Left colon (tissue), 2 donors: Measurements from ENCODE around the gene MAGEB6. TPM values are rescaled to one million over a fixed set of nuclear protein-coding genes. Genes with fewer than 3 reads are reported as not detected.
"Not testable (repeated sequence)": the region's sequence is repeated elsewhere in the genome, so short reads cannot be mapped to it uniquely, and the experiment has no call there.

Experiments used
- ATAC-seq: fragments of 200-7000 bp; cut with Tn5 transposase; one replicate; pipeline ENCODE4 v1.9.1; 2020; ENCODE audit warnings: mild to moderate bottlenecking, moderate library complexity
- DNase-seq, 2 donors: peaks; one replicate each; pipeline ENCODE4 v3.0.0-alpha.2; 2020
- intact Hi-C, 2 donors: fragments of 100-400 bp; cut with DNase I in 1 of 2; cut with micrococcal nuclease in 1 of 2; formaldehyde crosslinking; loops; one replicate each; pipeline versions ENCODE4 v1.11.2 to v1.14.0; 2022; cut with DNase I, micrococcal nuclease
- long read RNA-seq: library from polyadenylated mRNA; unstranded; transcript quantifications from one replicate; pipeline ENCODE4 v2.0.0, GENCODE V29; 2021
- total RNA-seq, 2 donors: library from RNA; stranded (reverse); fragmentation: NEBNext Ultra II Directional; extraction: Animal tissue kit (Norgen Biotek cat#: 25700); gene quantifications; one replicate each; pipeline ENCODE4 v1.2.1, GENCODE V29; 2021
- donor health status: DM: no; HTN: no; CAD: no.
- donor health status: DM: yes; HTN: yes; CAD: no.

The MAGEB6 gene, protein sequence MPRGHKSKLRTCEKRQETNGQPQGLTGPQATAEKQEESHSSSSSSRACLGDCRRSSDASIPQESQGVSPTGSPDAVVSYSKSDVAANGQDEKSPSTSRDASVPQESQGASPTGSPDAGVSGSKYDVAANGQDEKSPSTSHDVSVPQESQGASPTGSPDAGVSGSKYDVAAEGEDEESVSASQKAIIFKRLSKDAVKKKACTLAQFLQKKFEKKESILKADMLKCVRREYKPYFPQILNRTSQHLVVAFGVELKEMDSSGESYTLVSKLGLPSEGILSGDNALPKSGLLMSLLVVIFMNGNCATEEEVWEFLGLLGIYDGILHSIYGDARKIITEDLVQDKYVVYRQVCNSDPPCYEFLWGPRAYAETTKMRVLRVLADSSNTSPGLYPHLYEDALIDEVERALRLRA
- not detected for total RNA-seq
- long read RNA-seq = 0 reads

DNA sequence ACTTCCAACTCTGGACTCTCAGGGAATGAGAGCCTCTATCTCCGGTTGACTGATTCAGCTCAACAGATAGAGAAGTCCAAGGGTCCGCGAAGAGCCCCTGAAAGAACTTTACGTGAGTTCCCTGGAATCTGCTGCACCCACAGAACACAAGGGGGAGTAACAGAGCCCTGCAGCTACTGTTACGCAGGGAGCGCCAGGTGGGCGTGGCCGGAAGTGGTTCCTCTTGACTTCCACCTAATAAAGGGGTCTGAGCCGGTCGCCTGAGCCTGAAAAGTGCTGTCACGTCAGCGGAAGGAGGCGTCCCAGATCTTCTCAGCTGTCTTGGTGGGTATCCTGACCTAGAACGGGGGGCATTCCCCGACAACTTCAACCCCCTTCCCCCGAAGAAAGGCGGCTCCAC, at the start of gene MAGEB6:
MAGEB6 (plus strand) TSS at position 237 of the 400 bp plus-strand sequence. CDS start 1,407 bp downstream, outside the sequence.
- ATAC-seq = no peak
- intact Hi-C loops = no loop called here
- DNase-seq = no peak

DNA sequence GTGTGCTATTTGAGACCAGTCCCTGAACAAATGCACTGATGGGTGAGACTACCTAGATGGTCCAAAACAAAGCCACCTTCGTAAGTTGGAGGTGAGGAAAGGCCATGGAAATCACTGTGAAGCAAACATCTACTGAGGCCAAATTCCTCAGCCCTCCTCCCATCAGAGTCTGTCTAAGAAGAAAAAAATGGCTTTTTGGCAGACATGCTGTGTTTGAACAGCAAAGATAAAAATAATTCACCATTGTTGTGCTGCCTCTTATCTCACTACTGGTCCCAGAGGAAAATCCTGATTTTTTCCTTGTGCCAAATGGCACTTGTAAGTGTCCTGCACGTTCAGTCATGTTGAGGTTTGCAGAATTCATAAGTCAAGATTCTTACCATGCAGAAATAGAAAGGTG, 46.2 kb upstream of the MAGEB6 start:
- DNase-seq (no peak), ATAC-seq (no peak)
- intact Hi-C loops = no loop called here

- ATAC-seq (no peak), DNase-seq (no peak)
- intact Hi-C loops = no loop called here
These were observed 31.9 kb upstream of the MAGEB6 start, which contains the start of gene MAGEB6B for GRCh38 chrX:26160301-26160700. MAGEB6B (plus strand) TSS chrX:26160601; CDS start chrX:26160601, 0 bp downstream.

DNA sequence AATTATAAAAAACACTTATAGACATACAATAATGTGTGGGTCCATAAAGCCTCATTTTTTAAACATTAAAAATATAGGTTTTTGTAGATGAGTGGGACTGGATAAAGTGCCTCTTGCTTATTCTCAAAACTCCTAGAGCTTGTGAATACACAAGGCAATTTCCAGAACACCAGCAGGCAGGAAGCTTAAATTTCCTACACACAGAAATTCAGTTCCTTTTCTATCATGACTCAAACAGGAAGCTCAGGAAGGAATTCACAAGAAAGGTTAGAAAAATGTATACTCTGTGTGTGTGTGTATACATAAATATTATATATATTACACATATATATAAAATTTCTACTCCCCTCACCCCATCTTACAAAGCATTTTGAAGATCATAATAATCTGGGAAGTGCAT, 11.3 kb downstream of the MAGEB6 start:
- ATAC-seq (no peak), DNase-seq (no peak)
- intact Hi-C loops = no loop called here

DNA sequence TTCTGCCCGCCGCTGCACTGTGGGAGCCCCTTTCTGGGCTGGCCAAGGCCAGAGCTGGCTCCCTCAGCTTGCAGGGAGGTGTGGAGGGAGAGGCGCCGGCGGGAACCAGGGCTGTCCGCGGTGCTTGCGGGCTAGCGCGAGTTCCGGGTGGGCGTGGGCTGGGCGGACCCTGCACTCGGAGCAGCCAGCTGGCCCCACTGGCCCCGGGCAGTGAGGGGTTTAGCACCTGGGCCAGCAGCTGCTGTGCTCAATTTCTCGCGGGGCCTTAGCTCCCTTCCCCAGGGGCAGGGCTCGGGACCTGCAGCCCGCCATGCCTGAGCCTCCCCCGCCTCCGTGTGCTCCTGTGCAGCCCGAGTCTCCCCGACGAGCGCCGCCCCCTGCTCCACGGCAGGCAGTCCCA, 12.5 kb downstream of the MAGEB6 start:
- ATAC-seq, intact Hi-C loops, DNase-seq: not testable (repeated sequence)

DNA sequence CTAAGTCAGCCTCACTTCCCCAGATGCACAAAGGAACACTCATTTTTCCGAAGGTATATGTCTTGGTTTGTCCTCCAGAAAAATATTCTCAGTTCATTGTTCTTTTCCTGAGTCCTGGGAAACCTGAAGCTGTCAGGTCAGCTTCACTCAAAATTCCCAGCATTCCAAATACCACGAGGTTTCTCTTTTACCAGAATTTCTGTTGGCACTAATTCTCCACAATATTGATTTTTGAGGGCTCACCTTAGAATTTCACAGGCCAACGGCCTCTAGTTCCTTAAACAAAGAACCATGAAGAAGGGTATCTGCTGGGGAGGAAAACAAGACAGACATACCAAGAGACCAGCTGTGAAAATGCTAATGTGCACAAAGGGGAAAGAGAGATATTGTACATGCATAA, 15.8 kb downstream of the MAGEB6 start:
- ATAC-seq (no peak), DNase-seq (no peak)
- intact Hi-C loops = no loop called here

- ATAC-seq (no peak), DNase-seq (no peak)
- intact Hi-C loops = no loop called here
These were observed 23.6 kb downstream of the MAGEB6 start, which contains the start of gene MAGEB5 for GRCh38 chrX:26215869-26216268. MAGEB5 (plus strand) TSS chrX:26216169; CDS start chrX:26217302, 1,133 bp downstream.

- ATAC-seq = no peak
These were observed 27.1 kb downstream of the MAGEB6 start for GRCh38 chrX:26219351-26219750.

DNA sequence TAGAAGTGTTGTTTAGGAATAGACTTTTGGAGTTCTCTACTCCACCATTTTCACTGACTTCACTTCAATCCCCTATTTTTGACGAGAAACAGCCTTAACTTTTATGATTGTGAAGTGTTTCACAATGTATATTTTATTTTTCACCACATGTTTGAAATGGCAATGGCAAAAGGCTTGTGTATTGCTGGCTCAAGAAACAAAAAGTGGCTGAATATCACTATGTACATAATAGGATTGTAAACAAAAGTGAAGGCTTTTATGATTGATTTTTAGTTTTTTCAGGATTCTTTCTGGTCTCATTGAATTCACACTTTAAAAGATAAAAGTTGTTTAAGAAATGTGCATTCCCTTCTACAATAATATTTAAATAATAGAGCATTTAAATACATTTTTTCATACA, 41.9 kb downstream of the MAGEB6 start:
- no peak for DNase-seq
- ATAC-seq = no peak
- intact Hi-C loops = no loop called here

More at GRCh38 chrX:26219351-26219750, 27.1 kb downstream of the MAGEB6 start:
- intact Hi-C loops = no loop called here
- no peak for DNase-seq

Other genes starting within 250 kb of the MAGEB6 start
- not detected for gene MAGEB18, start 54.1 kb upstream of the MAGEB6 start, total RNA-seq
- not detected for gene MAGEB6B, start 31.8 kb upstream of the MAGEB6 start, total RNA-seq
- not detected for gene MAGEB5, start 23.7 kb downstream of the MAGEB6 start, total RNA-seq